Left forelimb (tissue), 1 donor: ENCODE results near the gene COMTD1.

Experiments used
- DNase-seq: peaks from one replicate; pipeline ENCODE4 v3.0.0-alpha.2; 2018; ENCODE audit warnings: low spot score

The COMTD1 gene

DNA sequence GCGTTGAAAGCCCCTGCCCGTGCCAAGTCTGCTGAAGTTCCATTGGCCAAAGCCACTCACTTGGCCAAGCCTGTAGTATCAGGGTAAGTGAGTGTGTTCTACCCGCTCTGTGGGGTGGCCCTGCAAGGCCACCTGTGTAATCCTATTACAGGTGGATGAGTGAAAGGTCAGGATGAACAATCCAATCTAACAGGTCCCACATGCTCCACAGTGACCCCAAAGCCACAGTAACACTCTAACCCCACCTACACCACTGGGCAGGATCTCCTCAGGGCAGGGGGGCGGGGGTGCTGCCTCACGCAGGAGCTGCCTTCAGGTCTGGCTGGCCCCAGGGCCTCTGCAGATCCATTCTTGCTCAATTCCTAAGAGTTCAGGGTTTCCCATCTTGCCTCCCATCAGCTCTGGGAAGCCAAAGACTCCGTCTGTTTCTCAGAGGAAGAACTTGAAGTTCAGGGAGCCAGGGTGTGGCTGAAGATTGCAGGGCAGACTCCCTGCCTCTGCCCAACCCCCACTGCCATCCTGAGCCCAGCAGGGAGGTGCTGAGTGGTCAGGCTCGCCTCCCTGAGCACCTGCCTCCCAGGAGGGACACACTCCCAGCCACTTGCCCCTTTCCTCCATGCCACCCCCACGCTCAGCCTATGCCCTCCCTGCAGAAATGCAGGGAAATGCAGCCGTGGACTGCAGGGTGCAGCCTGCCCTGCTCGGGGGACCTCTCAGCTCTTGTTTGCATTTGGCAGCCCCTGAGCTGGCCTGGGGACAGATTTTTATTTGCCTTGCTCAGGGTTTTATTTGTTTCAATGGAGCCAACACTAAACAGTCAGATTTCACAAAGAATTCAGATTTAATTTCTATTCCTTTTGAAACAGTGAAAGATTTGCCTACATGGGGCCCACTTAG lies 9.8 kb upstream of the COMTD1 start:
- DNase-seq: no peak

GRCh38 chr10:75244487-75245353 lies 9.0 kb upstream of the COMTD1 start:
- no peak for DNase-seq

GRCh38 chr10:75243426-75243825 lies 7.7 kb upstream of the COMTD1 start:
- DNase-seq: no peak

- no peak for DNase-seq
These were observed 4.7 kb upstream of the COMTD1 start for GRCh38 chr10:75240329-75241076.

GRCh38 chr10:75239096-75239790 lies 3.5 kb upstream of the COMTD1 start:
- DNase-seq: no peak

DNA sequence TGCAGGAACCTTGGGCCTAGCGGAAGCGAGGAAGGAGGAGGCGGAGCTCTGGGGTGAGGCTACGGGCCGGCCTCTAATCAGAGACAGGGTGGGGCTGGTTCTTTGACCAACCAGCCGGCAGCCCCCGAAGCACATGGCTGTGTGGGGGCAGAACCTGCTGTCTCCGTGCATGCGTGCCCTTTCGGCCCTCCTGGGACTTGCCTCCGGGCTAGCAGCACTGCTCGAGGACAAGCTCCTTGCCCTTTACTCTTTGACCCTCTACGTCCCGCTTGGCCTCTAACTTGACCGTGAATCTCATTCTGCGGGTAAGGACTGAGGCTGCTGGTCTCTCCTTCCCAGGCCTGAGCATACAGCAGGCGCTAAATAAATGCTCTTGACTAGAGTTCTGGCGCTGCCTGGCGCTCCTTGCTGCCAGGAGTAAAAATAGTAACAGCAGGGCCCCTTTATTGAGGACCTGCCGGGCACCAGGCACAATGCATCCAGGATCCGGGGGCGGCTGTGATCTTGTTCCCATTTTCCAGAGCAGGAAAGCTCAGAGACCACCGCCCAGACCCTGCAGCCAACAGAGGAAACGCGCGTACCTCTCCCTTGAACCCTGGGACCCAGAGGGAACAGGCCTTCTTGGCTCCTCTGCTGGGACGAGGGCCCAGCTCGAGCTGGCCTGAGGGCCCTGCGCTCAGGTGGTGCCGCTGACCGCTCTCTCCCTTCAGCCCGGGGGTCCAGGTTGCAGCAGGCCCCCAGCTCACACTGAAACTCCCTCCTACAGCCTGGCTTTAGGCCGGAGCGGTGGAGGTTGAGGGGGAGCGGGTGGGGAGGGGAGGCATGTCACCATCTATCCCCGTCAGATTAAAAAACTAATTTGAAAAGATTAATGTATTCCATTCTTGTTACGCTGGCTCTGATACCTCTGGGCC lies 2.7 kb upstream of the COMTD1 start:
- no peak for DNase-seq

DNA sequence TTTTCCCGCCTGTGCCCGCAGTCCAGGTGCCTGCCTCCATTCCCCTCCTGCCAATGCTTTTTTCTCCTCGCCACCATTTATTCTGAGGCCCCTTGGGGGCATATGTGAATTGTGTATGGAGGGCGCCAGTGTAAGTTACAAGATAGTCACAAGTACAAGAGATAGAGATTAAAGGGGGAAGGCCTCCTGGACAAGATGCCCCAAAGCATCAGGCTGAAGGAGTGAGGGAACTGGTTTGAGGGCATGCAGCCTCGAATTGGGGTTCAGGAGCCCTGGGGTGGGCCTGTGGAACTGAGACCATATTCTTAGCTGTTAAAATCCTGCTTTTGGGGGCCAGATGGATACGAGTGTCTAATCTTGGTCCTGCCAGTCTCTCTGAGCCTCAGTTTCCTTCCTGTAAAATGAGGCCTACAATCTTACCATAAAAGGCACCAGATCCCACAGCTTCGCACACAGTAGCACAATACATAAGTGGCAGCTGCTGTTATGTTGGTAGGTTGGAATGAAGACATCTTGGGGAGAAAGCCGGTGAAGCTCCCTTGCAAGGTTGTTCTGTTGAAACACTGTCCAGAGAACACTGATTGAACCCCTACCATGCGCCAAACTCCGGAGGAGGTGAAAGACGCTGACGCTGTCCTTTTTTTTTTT lies 545 bp upstream of the COMTD1 start:
- DNase-seq: no peak

GRCh38 chr10:75234683-75235374 lies 928 bp downstream of the COMTD1 start:
- peak; percentile 70 for DNase-seq

DNA sequence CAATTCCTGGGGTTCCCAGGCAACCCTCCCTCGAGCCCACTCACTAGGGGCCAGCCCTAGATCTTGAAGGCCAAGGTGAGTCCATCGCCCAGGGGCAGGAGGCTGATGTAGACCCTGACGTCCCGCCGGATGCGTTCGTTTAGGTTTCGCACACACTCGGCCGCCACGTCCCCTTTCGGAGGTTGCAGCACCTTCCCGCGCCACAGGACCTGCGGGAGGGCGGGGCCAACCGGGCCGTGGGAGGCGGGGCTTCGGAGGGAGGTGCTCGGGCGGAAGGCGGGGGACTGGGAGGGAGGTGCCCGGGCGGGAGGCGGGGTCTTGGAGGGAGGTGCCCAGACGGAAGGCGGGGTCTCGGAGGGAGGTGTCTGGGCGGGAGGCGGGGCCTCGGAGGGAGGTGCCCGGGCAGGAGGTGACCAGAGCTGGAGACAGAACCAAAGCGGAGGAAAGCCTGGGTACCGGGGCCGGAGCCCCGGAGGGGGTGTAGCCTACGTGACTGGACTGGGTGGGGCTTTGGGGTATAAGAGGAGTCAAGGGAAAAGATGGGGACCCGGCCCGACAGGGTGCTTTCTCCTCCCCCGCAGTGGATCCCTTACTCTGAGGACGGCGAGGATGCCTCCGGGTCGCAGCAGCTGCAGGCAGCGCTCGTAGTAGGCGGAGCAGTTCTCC lies 1.6 kb downstream of the COMTD1 start:
- DNase-seq: peak; percentile 86

DNA sequence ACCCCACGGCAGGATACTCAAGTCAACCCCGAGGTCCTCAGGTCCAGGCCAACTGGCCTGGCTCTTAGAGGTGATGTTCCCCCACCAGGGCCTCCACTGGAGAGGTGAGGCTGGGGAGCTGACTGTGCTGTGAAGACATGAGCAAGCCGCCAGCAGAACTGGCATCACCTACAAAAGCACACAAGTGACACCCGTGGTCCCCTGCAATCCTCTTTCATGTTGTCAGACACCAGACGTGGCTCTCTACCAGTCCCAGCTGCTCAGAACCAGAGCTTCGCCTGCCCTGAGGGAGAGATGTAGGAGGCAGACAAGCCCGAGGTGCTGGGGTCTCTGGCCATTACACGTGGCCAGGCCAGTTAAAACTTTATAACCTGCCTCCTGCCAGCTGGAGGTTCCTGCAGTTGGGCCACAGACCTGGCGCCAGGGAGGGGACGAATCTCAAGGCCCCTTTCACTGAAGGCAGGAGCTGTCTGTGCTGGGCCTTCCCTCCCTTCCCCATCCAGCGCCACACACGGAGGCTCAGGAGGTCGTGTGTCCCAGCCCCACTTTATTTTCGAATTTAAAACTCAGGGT lies 2.2 kb downstream of the COMTD1 start:
- DNase-seq: no peak

DNA sequence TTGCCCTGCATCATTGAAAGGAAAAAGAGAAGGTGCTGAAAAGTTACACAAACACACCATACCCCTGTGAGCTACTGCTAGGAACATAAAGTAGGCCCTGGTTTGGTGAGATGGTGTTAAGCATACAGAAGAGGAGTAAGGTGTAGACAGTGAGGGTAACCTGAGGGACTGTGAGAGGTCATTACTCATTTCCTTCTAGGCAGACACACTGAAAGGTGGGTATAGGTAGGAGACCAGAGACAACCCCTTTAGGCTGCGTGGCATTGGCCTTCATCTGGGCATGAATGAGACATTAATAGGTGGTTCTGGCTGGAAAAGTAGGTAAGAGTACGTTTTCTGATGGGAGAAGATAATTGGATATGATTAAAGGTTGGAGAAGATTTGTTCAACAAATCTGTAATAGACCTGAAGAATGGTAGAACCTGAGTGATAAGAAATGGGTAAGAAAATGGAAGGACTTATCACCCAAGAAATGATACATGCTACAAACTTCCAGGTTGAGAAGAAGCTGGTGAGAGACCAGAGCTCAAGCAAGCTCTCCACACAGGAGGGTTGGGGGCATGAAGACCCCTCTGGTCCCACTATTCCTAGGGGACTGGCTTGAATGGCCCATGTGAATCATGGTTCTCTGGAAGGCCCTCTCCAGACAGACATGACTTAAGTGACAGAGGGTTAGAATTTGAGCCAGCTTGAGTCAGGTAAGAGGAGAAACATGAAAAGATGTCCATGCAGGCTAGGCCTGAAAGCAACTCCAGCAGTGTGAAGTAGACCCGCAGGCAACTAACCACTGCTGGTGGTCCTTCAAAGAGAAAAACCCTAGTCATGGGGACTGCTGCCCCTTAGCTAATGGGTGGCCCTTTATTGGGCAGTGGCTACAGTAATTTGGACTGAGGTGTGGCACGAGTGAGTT lies 3.8 kb downstream of the COMTD1 start:
- DNase-seq: no peak

GRCh38 chr10:75230600-75231038 lies 5.1 kb downstream of the COMTD1 start:
- peak; percentile 83 for DNase-seq

DNA sequence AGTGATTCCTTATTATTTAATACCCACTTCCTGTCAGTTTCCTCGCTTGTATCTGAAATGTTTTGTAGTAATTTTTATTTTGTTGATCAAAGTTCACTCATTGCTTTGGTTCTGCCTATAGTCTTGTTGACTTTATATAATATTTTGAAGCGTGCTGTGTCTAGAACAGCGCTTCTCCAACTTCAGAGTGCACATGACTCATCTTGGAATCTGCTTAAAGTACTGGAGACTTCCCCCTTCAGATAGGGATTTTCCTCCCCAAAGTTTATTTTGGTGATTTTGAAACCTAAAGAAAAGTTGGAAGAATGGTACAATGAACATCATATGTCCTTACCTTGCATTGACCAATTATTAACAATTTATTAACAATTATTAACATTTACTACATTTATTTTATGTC lies 5.8 kb downstream of the COMTD1 start:
- no peak for DNase-seq

GRCh38 chr10:75228834-75229233 lies 6.9 kb downstream of the COMTD1 start:
- DNase-seq: no peak

DNA sequence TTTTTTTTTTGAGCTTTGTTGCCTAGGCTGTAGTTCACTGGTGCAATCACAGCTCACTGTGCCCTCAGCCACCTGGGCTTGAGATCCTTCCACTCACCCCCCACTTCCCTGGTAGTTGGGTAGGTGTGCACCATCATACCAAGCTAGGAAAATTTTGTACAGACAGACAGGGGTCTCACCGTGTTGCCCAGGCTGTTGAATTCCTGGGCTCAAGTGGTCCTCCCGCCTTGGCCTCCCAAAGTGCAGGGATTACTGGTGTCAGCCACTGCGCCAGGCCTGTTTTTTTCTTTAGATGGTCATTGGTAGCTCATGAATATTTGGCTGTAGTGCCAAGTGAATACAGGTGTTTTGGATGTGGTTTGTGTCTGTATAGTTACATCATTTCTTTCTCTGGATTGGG lies 7.5 kb downstream of the COMTD1 start:
- DNase-seq: no peak

- DNase-seq: no peak
These were observed 9.1 kb downstream of the COMTD1 start for GRCh38 chr10:75226656-75227055.

GRCh38 chr10:75226095-75226494 lies 9.7 kb downstream of the COMTD1 start:
- DNase-seq: no peak
